SK-N-DZ (cell line): ENCODE measurements around the gene DRC7.

ENCODE experiments used
- small RNA-seq, 2 experiments: library from RNA; depleted of rRNA; stranded (forward); fragments of <200 nt; gene quantifications; one replicate each; pipeline ENCODE3, GENCODE V24; 2014

DRC7 gene

Small RNAs within 50 kb of the gene (small RNA-seq; reads per million reads assigned to genes)
- 0 reads per million in 2 experiments for gene MIR6772
